Gastrocnemius medialis (tissue), 4 donors: ENCODE measurements around the gene SORBS1.

Source experiments
- CTCF ChIP-seq, 5 experiments: fragments of 450-650 bp in 3 of 5; fragments of 200-600 bp in 2 of 5; sonication (generic) in 2 of 5; IDR thresholded peaks in 4 of 5; conservative IDR thresholded peaks in 1 of 5; 1 replicate in 4 of 5; 2 replicates in 1 of 5; pipeline ENCODE4 v1.5.1; 2016 to 2019; ENCODE audit warnings: antibody characterized with exemption in 5 of 5, mild to moderate bottlenecking in 3 of 5, moderate library complexity in 3 of 5
- POLR2A ChIP-seq, 2 donors: fragments of 450-650 bp; IDR thresholded peaks; one replicate each; pipeline ENCODE4 v1.6.1; 2017; ENCODE audit warnings: antibody characterized with exemption in 2 of 2, mild to moderate bottlenecking in 2 of 2, moderate library complexity in 2 of 2

GRCh38 chr10:95588025-95588424 lies 26.9 kb upstream of the SORBS1 start:
- no peak for TF ChIP-seq CTCF (IDR thresholded peaks at IDR 0.05 in 4 of 5, conservative IDR thresholded peaks at IDR 0.05 in 1 of 5)
- TF ChIP-seq POLR2A (IDR thresholded peaks at IDR 0.05): no peak
